Keratinocyte (primary cell): ENCODE results near the gene LONP2.

Source experiments
- CTCF ChIP-seq, 3 experiments: IDR thresholded peaks in 1 of 3; conservative IDR thresholded peaks in 1 of 3; optimal IDR thresholded peaks in 1 of 3; 2 replicates in 2 of 3; 3 replicates in 1 of 3; pipeline versions ENCODE3 to v1.5.1; 2011; ENCODE audit warnings: low read length in 3 of 3, mild to moderate bottlenecking in 3 of 3, moderate library complexity in 2 of 3, control low read depth in 1 of 3, inconsistent platforms in 1 of 3; ENCODE audit not compliant: insufficient read depth in 2 of 3; ENCODE audit errors: extremely low read depth in 1 of 3
- EZH2 ChIP-seq: IDR thresholded peaks from one replicate; pipeline ENCODE4 v1.6.1; 2012; ENCODE audit warnings: inconsistent platforms, mild to moderate bottlenecking, low read length, moderate library complexity

- TF ChIP-seq CTCF (optimal IDR thresholded peaks at IDR 0.05 in 1 of 3, IDR thresholded peaks at IDR 0.05 in 1 of 3, conservative IDR thresholded peaks at IDR 0.05 in 1 of 3; ENCODE audit: extremely low read depth in 1 of 3, insufficient read depth in 2 of 3, low read length in 3 of 3), result no peak
- no peak for TF ChIP-seq EZH2
Measured at GRCh38 chr16:48330841-48331192, 86.7 kb downstream of the LONP2 start.
